WTC11 (cell line): ENCODE results near the gene SCRG1. TPM values are rescaled to one million over a fixed set of nuclear protein-coding genes. Genes with fewer than 3 reads are reported as not detected.
A peak's percentile ranks its signal among the peaks of the same experiment; 100 is the strongest.

Experiments used
- ATAC-seq: fragments of 200-7000 bp; cut with Tn5 transposase; 2 replicates; pipeline ENCODE4 v1.10.0; 2021; ENCODE audit warnings: mild to moderate bottlenecking, moderate library complexity
- CTCF ChIA-PET: fragments of 300-600 bp; sonication (Branson Sonifier 250); formaldehyde crosslinking; loops from one replicate; lab custom pipeline; 2021; ENCODE audit warnings: antibody characterized with exemption; lab: Charles Lee
- POLR2A ChIA-PET: fragments of 350-600 bp; sonication (Branson Sonifier 250); formaldehyde crosslinking; loops from one replicate; lab custom pipeline; 2021; ENCODE audit warnings: antibody characterized with exemption; lab: Charles Lee
- DNase-seq: peaks from one replicate; pipeline ENCODE4 v3.0.0; 2021; ENCODE audit warnings: low spot score
- H3K27ac Mint-ChIP-seq: 2 replicates; pipeline ENCODE4 v1.8.0; 2021; ENCODE audit warnings: mixed read lengths
- H3K27me3 Mint-ChIP-seq: 2 replicates; pipeline ENCODE4 v1.8.0; 2021; ENCODE audit warnings: low read depth, mild to moderate bottlenecking, moderate library complexity, mixed read lengths
- H3K36me3 Mint-ChIP-seq: 2 replicates; pipeline ENCODE4 v1.8.0; 2021; ENCODE audit warnings: mixed read lengths
- H3K4me1 Mint-ChIP-seq: 2 replicates; pipeline ENCODE4 v1.8.0; 2022; ENCODE audit warnings: mixed read lengths
- H3K4me3 Mint-ChIP-seq: 2 replicates; pipeline ENCODE4 v1.8.0; 2021; ENCODE audit warnings: mild to moderate bottlenecking, moderate library complexity, mixed read lengths
- H3K9me3 Mint-ChIP-seq: 2 replicates; pipeline ENCODE4 v1.8.0; 2021; ENCODE audit warnings: mixed read lengths
- ARID4B ChIP-seq: sonication (generic); formaldehyde crosslinking; IDR thresholded peaks from 2 replicates; pipeline ENCODE4 v1.8.0; 2023; ENCODE audit warnings: missing genetic modification reagents, mild to moderate bottlenecking, borderline replicate concordance
- ATF1 ChIP-seq: sonication (generic); formaldehyde crosslinking; IDR thresholded peaks from 2 replicates; pipeline ENCODE4 v1.8.1; 2023; ENCODE audit warnings: mild to moderate bottlenecking, moderate library complexity, missing genetic modification reagents
- CBFB ChIP-seq: sonication (generic); formaldehyde crosslinking; IDR thresholded peaks from 2 replicates; pipeline ENCODE4 v1.8.1; 2022; ENCODE audit warnings: mild to moderate bottlenecking, low read depth, missing genetic modification reagents
- CTCF ChIP-seq: fragments of 200-600 bp; IDR thresholded peaks from 2 replicates; pipeline ENCODE4 v1.8.0; 2022; ENCODE audit warnings: antibody characterized with exemption
- ELF4 ChIP-seq: sonication (generic); formaldehyde crosslinking; IDR thresholded peaks from 2 replicates; pipeline ENCODE4 v1.8.1; 2022; ENCODE audit warnings: low read depth, mild to moderate bottlenecking, moderate library complexity, missing genetic modification reagents
- EMX1 ChIP-seq: fragments of 250-450 bp; sonication (Bioruptor Pico); IDR thresholded peaks from 2 replicates; pipeline ENCODE4 v1.8.0; 2021; ENCODE audit warnings: mild to moderate bottlenecking
- ESRRA ChIP-seq: sonication (generic); formaldehyde crosslinking; IDR thresholded peaks from 2 replicates; pipeline ENCODE4 v1.8.1; 2022; ENCODE audit warnings: mild to moderate bottlenecking, missing genetic modification reagents, borderline replicate concordance
- GRHL2 ChIP-seq: fragments of 250-450 bp; sonication (Bioruptor Pico); IDR thresholded peaks from 2 replicates; pipeline ENCODE4 v1.8.0; 2022; ENCODE audit warnings: mild to moderate bottlenecking, moderate library complexity; ENCODE audit not compliant: insufficient replicate concordance, severe bottlenecking
- MXD4 ChIP-seq: fragments of 250-450 bp; sonication (Bioruptor Pico); IDR thresholded peaks from 2 replicates; pipeline ENCODE4 v1.8.0; 2021; ENCODE audit warnings: mild to moderate bottlenecking, moderate library complexity, borderline replicate concordance
- SMAD3 ChIP-seq: sonication (generic); formaldehyde crosslinking; IDR thresholded peaks from 2 replicates; pipeline ENCODE4 v1.8.0; 2022; ENCODE audit warnings: missing genetic modification reagents, mild to moderate bottlenecking, borderline replicate concordance
- SMAD4 ChIP-seq: sonication (generic); formaldehyde crosslinking; IDR thresholded peaks from 2 replicates; pipeline ENCODE4 v1.8.0; 2022; ENCODE audit warnings: mild to moderate bottlenecking, missing genetic modification reagents
- ZBTB21 ChIP-seq: sonication (generic); formaldehyde crosslinking; IDR thresholded peaks from 2 replicates; pipeline ENCODE4 v1.8.1; 2023; ENCODE audit warnings: mild to moderate bottlenecking, missing genetic modification reagents, borderline replicate concordance
- ZBTB43 ChIP-seq: sonication (generic); formaldehyde crosslinking; IDR thresholded peaks from 2 replicates; pipeline ENCODE4 v1.8.1; 2023; ENCODE audit warnings: mild to moderate bottlenecking, missing genetic modification reagents
- ZNF219 ChIP-seq: sonication (generic); formaldehyde crosslinking; IDR thresholded peaks from 2 replicates; pipeline ENCODE4 v1.8.0; 2023; ENCODE audit warnings: missing genetic modification reagents, mild to moderate bottlenecking, borderline replicate concordance
- ZNF232 ChIP-seq: sonication (generic); formaldehyde crosslinking; IDR thresholded peaks from 2 replicates; pipeline ENCODE4 v1.8.0; 2022; ENCODE audit warnings: mild to moderate bottlenecking, missing genetic modification reagents
- ZNF317 ChIP-seq: sonication (generic); formaldehyde crosslinking; IDR thresholded peaks from 2 replicates; pipeline ENCODE4 v1.8.1; 2023; ENCODE audit warnings: low read depth, mild to moderate bottlenecking, moderate library complexity, missing genetic modification reagents, borderline replicate concordance
- total RNA-seq: library from RNA; stranded (reverse); gene quantifications from 3 replicates; pipeline ENCODE4 v1.2.3, GENCODE V29; 2021
- TF ChIP-seq, protein P1 (sequence below): sonication (generic); formaldehyde crosslinking; IDR thresholded peaks from 2 replicates; pipeline ENCODE4 v1.8.1; 2023; ENCODE audit warnings: mild to moderate bottlenecking, missing genetic modification reagents
- TF ChIP-seq, protein P2 (sequence below): sonication (generic); formaldehyde crosslinking; IDR thresholded peaks from 2 replicates; pipeline ENCODE4 v1.8.1; 2023; ENCODE audit warnings: mild to moderate bottlenecking, missing genetic modification reagents, borderline replicate concordance
- TF ChIP-seq, protein P3 (sequence below): sonication (generic); formaldehyde crosslinking; IDR thresholded peaks from 2 replicates; pipeline ENCODE4 v1.8.1; 2022; ENCODE audit warnings: mild to moderate bottlenecking, missing genetic modification reagents, moderate library complexity, borderline replicate concordance
- TF ChIP-seq, protein P4 (sequence below): sonication (generic); formaldehyde crosslinking; IDR thresholded peaks from 2 replicates; pipeline ENCODE4 v1.8.1; 2022; ENCODE audit warnings: low read depth, mild to moderate bottlenecking, moderate library complexity, missing genetic modification reagents, borderline replicate concordance

The SCRG1 gene
- total RNA-seq, 1 experiment from 2014 or later = not detected

- peaks cover 7% of the 10 kb centered on the region for H3K27me3 Mint-ChIP-seq
- peak overlapping the region; percentile 100 for H3K27ac Mint-ChIP-seq
- H3K4me1 Mint-ChIP-seq = peaks cover 25% of the 10 kb centered on the region
- H3K4me3 Mint-ChIP-seq = peak overlapping the region; percentile 100
- ATAC-seq = no peak
- peak; percentile 36 for DNase-seq
- POLR2A ChIA-PET = interaction anchor here (0.6 to 4.5 kb wide), 9 partner anchors 12 to 357 kb away, joined by 3 to 109 read pairs (median 3); partner anchors contain the start of gene HMGB2
- H3K36me3 Mint-ChIP-seq = peaks cover 8% of the 10 kb centered on the region
- CTCF ChIA-PET = interaction anchor here (0.6 to 3.3 kb wide), 18 partner anchors 9 to 743 kb away, joined by 3 to 25 read pairs (median 4); partner anchors contain the start of gene HMGB2
- TF ChIP-seq, protein P1, sequence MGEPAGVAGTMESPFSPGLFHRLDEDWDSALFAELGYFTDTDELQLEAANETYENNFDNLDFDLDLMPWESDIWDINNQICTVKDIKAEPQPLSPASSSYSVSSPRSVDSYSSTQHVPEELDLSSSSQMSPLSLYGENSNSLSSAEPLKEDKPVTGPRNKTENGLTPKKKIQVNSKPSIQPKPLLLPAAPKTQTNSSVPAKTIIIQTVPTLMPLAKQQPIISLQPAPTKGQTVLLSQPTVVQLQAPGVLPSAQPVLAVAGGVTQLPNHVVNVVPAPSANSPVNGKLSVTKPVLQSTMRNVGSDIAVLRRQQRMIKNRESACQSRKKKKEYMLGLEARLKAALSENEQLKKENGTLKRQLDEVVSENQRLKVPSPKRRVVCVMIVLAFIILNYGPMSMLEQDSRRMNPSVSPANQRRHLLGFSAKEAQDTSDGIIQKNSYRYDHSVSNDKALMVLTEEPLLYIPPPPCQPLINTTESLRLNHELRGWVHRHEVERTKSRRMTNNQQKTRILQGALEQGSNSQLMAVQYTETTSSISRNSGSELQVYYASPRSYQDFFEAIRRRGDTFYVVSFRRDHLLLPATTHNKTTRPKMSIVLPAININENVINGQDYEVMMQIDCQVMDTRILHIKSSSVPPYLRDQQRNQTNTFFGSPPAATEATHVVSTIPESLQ (CRISPR knock-in tag) = no peak
- TF ChIP-seq SMAD4 (CRISPR knock-in tag) (no peak), ZNF232 (no peak), ZBTB43 (CRISPR knock-in tag) (no peak), ARID4B (CRISPR knock-in tag) (no peak), ZNF219 (no peak), ATF1 (no peak), SMAD3 (CRISPR knock-in tag) (no peak), MXD4 (CRISPR knock-in tag) (no peak), ELF4 (CRISPR knock-in tag) (no peak), ESRRA (no peak), EMX1 (no peak), CTCF (no peak), GRHL2 (no peak), ZBTB21 (CRISPR knock-in tag) (no peak), ZNF317 (CRISPR knock-in tag) (no peak), CBFB (CRISPR knock-in tag) (no peak)
- TF ChIP-seq, protein P2, sequence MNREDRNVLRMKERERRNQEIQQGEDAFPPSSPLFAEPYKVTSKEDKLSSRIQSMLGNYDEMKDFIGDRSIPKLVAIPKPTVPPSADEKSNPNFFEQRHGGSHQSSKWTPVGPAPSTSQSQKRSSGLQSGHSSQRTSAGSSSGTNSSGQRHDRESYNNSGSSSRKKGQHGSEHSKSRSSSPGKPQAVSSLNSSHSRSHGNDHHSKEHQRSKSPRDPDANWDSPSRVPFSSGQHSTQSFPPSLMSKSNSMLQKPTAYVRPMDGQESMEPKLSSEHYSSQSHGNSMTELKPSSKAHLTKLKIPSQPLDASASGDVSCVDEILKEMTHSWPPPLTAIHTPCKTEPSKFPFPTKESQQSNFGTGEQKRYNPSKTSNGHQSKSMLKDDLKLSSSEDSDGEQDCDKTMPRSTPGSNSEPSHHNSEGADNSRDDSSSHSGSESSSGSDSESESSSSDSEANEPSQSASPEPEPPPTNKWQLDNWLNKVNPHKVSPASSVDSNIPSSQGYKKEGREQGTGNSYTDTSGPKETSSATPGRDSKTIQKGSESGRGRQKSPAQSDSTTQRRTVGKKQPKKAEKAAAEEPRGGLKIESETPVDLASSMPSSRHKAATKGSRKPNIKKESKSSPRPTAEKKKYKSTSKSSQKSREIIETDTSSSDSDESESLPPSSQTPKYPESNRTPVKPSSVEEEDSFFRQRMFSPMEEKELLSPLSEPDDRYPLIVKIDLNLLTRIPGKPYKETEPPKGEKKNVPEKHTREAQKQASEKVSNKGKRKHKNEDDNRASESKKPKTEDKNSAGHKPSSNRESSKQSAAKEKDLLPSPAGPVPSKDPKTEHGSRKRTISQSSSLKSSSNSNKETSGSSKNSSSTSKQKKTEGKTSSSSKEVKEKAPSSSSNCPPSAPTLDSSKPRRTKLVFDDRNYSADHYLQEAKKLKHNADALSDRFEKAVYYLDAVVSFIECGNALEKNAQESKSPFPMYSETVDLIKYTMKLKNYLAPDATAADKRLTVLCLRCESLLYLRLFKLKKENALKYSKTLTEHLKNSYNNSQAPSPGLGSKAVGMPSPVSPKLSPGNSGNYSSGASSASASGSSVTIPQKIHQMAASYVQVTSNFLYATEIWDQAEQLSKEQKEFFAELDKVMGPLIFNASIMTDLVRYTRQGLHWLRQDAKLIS (CRISPR knock-in tag) = no peak
- TF ChIP-seq, protein P3, sequence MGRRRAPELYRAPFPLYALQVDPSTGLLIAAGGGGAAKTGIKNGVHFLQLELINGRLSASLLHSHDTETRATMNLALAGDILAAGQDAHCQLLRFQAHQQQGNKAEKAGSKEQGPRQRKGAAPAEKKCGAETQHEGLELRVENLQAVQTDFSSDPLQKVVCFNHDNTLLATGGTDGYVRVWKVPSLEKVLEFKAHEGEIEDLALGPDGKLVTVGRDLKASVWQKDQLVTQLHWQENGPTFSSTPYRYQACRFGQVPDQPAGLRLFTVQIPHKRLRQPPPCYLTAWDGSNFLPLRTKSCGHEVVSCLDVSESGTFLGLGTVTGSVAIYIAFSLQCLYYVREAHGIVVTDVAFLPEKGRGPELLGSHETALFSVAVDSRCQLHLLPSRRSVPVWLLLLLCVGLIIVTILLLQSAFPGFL (CRISPR knock-in tag) = no peak
- TF ChIP-seq, protein P4, sequence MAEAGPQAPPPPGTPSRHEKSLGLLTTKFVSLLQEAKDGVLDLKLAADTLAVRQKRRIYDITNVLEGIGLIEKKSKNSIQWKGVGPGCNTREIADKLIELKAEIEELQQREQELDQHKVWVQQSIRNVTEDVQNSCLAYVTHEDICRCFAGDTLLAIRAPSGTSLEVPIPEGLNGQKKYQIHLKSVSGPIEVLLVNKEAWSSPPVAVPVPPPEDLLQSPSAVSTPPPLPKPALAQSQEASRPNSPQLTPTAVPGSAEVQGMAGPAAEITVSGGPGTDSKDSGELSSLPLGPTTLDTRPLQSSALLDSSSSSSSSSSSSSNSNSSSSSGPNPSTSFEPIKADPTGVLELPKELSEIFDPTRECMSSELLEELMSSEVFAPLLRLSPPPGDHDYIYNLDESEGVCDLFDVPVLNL = no peak
- H3K9me3 Mint-ChIP-seq = no peaks in the 10 kb centered on the region
Measured at GRCh38 chr4:173370130-173370476, 28.8 kb downstream of the SCRG1 start.
